GM12892 (cell line): ENCODE measurements around the gene MSH4.
"Not testable (repeated sequence)": the region's sequence is repeated elsewhere in the genome, so short reads cannot be mapped to it uniquely, and the experiment has no call there.

Experiments used
- DNase-seq: peaks from one replicate; pipeline ENCODE4 v3.0.0; 2011; ENCODE audit not compliant: insufficient read length
- FAIRE-seq: peaks from 2 replicates; lab custom pipeline; 2011; peaks lifted over from hg19 to GRCh38; lab: Jason Lieb, UNC
- POLR2A ChIP-seq: IDR thresholded peaks from 2 replicates; pipeline ENCODE4 v1.6.1; 2011; ENCODE audit warnings: low read depth, low read length, control low read depth
- POLR2AphosphoS5 ChIP-seq: IDR thresholded peaks from 2 replicates; pipeline ENCODE4 v1.6.1; 2011; ENCODE audit warnings: low read depth, low read length, control low read depth
- TAF1 ChIP-seq: IDR thresholded peaks from 2 replicates; pipeline ENCODE4 v1.6.1; 2011; ENCODE audit warnings: low read depth, mild to moderate bottlenecking, control low read depth, low read length, borderline replicate concordance

MSH4 gene

DNA sequence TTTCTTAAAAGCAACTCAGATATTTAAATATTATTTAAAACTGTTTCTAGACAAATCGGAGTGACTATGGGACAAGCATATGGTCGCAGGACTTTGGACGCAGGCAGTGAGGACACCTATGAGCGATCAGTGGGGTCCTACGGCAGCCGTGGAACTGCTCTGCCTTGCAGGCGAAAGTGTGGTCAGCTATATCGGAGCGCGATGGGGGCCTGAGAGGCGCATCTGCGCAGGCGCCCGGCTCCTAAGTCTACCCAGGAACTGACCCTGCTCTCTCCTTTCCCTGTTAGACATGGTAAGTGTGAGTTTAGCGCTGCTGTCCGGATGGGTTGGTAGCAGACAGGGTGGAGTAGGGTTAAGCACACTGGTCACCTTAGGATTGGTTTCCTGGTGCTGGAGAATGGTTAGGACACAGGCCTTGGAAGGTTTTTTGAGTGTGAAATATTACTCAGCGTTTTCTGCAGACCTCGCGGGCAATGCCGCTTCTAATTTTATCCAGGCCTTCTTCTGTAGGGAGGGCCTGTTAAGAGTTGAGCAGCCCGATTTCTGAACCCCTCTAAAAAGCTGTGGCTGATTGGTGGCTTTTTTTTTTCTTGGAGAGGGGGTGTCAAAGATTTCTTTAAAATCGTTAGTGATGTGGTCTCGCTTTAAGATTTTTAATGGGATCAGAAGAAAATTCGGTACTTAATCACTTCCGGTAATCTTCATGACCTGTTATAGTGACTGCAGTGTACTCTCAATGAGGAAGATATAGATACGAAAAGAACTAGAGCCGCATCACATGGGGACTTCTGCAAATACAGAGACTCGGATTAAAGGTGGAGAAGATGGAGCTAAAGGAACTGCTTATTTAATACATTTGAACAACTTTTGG, 10.5 kb upstream of the MSH4 start, which contains the start of gene RABGGTB:
RABGGTB (plus strand) TSS at position 274 of the 871 bp plus-strand sequence; CDS start at position 290, 16 bp downstream.
- peak; percentile 93 for FAIRE-seq

DNA sequence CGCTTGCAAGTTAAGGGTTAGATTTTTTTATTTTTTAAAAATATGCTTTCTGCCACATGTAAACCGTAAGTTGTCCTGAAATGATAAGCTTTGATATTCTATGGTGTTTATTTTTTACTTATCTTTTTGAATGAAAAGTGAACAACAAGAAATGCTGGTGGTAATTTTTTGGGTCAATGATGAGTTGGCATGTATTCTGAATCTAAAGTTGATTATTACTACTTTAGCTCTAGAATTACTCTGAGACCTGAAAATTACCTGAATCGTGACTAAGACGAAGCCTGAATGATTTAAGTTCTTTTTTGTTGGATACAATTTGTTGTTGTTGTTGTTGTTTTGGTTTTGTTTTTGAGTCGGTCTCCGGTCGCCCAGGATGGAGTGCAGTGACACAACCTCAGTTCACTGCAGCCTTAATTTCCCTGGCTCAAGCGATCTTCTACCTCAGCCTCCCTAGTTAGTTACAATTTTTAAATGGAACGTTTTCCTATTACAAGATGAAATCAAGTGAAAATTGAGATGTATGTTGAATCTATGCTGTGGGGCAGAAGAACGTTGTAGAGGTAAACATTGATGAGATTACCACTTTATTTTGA, 9.7 kb upstream of the MSH4 start:
- TF ChIP-seq TAF1 (no peak), POLR2A (no peak), POLR2AphosphoS5 (no peak)
- DNase-seq: no peak
- no peak for FAIRE-seq

More for the DNA sequence above, 10.5 kb upstream of the MSH4 start, which contains the start of gene RABGGTB:
- peak; percentile 67 for DNase-seq
- peak; percentile 100 for TF ChIP-seq POLR2AphosphoS5
- TF ChIP-seq TAF1: peak; percentile 94
- TF ChIP-seq POLR2A: peak; percentile 99

DNA sequence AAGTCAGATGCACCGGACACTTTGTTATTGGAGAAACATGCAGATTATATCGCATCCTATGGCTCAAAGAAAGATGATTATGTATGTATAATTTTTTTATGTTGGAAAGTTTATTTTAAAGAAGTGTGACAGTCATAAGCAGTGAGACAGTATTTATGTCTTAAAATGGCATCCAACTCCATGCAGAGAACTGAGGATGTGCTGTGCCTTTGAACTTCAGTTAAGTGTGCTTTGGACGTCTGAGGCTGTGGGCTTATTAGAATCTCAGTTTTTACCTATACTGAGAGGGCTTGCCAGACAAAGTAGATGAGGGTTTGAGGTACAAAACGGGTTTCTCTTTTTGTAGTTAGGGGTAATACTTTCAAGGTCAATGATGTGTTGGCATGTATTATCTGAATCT, 9.2 kb upstream of the MSH4 start:
- no peak for FAIRE-seq

DNA sequence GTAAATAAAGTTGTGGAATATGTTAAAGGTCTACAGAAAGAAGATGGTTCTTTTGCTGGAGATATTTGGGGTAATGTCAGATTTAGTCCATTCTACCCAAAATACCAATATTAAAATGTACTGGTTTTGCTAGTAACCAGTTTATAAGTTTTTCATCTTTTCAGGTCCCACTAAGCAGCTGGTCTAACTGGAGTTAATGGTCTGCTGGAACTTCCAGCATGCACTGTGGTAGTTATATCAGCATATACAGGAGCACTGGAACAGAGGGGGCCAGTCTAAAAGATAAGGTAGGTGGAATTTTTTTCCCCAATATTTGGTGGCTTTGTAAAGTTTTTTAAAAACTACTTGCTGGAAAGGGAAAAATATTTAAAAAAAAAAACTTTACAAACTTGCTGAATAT, 6.7 kb upstream of the MSH4 start:
- TF ChIP-seq TAF1: no peak
- TF ChIP-seq POLR2AphosphoS5: no peak
- no peak for TF ChIP-seq POLR2A
- no peak for DNase-seq
- FAIRE-seq: no peak

More for the DNA sequence above, 9.2 kb upstream of the MSH4 start:
- TF ChIP-seq POLR2AphosphoS5 (no peak), POLR2A (no peak), TAF1 (no peak)
- no peak for DNase-seq

DNA sequence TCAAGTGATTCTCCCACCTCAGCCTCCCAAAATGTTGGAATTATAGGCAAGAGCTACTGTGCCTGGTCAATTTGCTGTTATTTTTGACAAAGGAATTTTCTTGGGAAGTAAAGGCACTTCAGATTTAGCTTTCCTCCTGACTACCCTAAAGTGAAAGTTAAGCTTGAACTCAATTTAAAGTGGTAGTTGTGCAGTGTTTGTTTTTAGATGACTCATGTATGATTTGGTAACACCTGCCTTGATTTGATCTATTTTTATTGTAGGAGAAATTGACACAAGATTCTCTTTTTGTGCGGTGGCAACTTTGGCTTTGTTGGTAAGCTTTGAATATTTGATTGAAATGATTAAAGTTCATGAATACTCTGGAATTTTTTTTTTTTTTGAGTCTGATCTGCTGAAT, 5.7 kb upstream of the MSH4 start:
- TF ChIP-seq POLR2AphosphoS5 (no peak), POLR2A (no peak), TAF1 (no peak)
- DNase-seq (no peak), FAIRE-seq (no peak)

DNA sequence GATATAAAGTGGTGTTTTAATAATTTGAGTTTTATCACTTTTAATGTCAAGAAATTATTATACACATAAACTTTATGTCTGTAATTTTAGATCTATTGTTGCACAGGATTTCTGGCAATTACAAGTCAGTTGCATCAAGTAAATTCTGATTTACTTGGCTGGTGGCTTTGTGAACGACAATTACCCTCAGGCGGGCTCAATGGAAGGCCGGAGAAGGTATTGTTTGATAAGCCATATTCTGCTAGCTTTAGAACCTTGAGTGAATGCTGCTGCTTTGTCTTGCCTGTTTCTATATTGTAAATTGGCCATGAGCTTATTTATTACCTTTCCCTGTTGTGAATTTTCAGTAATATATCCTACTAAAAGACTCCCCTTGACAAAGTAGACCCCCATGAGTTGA, 4.6 kb upstream of the MSH4 start:
- TF ChIP-seq TAF1: no peak
- TF ChIP-seq POLR2A: no peak
- no peak for TF ChIP-seq POLR2AphosphoS5
- FAIRE-seq (no peak), DNase-seq (no peak)

DNA sequence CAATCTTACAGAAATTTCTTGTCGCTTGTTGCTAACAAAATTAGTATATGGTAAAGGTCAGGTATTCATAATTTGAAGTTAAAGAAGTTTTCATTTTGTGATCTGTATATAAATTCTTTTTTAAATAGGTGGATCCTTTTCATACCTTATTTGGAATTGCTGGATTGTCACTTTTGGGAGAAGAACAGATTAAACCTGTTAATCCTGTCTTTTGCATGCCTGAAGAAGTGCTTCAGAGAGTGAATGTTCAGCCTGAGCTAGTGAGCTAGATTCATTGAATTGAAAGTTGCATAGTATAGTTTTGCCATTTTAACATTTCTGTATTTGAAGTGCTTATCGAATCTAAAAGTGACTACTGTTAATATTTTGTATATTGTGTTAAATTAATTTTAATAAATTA, 2.3 kb upstream of the MSH4 start:
- DNase-seq (no peak), FAIRE-seq (no peak)
- TF ChIP-seq POLR2AphosphoS5 (no peak), POLR2A (no peak), TAF1 (no peak)

DNA sequence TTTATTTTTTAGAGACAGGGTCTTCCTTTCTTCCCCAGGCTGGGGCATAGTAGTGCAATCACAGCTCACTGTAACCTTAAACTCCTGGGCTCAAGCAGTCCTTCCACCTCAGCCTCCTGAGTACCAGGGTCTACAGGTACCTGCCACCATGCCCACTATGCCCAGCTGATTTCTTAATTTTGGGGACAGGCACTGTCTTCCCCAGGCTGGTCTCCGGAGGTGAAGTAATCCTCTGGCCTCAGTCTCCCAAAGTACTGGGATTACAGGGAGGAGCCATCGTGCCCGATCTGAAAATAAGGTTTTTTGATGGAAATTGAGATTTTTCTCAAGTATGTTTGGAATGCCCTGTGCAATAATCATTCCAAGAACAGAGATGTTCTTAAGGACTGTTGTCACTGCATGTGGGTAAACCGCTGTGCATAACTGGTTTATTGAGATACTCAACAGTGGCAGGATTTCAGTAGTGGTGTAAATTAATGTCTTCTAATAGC, 934 bp upstream of the MSH4 start:
- TF ChIP-seq POLR2A (no peak; the same call in 1 of the 2 replicates), POLR2AphosphoS5 (peak; percentile 82)
- FAIRE-seq (no peak), DNase-seq (no peak)

DNA sequence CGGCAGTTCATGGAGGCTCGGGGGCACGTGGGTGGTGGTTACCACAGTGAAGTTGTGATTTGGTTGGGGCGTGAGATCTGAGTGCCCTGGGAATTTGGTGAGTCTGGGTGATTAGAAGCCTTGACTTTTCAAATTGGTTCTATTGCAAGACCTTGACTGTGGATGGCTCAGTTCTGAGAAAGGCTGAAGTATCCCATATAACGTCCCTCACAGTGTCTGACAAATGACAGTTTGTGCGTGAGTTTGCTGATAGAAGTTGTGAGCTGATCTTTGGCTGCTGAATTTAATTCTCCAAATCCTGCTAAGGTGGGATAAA, 549 bp downstream of the MSH4 start:
- no peak for DNase-seq
- TF ChIP-seq POLR2AphosphoS5 (no peak; the same call in 1 of the 2 replicates), POLR2A (no peak), TAF1 (no peak)
- no peak for FAIRE-seq

DNA sequence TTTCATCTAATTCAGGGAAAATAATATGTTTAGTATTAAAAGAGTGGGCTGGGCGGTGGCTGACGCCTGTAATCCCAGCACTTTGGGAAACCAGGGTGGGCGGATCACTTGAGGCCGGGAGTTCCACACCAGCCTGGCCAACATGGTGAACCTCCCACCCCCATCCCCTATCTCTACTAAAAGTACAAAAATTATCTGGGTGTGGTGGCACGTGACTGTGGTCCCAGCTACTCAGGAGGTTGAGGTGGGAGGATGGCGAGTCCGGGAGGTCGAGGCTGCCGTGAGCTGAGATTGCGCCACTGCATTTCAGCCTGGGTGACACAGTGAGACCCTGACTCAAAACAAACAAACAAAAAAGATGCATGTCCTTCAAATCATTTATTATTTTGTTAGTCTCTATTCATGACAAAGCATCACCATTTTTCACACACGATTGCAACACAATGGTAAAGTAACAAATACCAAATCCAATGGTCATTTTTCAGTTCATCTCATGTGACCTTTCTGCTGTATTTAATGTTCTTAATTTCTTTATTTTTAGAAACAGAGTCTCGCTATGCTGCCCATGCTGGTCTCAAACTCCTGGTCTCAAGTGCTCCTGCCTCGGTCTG, 1.0 kb downstream of the MSH4 start:
- TF ChIP-seq POLR2AphosphoS5: no peak
- TF ChIP-seq POLR2A: no peak
- TF ChIP-seq TAF1: no peak
- no peak for FAIRE-seq
- DNase-seq: no peak

DNA sequence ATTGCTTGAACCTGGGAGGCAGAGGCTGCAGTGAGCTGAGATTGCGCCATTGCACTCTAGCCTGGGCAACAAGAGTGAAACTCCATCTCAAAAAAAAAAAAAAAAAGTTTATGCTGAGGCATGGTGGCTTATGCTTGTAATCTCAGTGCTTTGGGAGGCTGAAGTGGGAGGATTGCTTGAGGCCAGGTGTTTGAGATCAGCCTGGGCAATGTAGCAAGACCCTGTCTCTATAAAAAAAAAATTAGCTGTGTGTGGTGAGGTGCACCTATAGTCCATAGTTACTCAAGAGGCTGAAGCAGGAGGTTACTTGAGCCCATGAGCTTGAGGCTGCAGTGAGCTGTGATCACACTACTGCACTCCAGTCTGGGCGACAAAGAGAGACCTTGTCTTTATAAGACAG, 4.8 kb downstream of the MSH4 start:
- DNase-seq, FAIRE-seq: not testable (repeated sequence)

DNA sequence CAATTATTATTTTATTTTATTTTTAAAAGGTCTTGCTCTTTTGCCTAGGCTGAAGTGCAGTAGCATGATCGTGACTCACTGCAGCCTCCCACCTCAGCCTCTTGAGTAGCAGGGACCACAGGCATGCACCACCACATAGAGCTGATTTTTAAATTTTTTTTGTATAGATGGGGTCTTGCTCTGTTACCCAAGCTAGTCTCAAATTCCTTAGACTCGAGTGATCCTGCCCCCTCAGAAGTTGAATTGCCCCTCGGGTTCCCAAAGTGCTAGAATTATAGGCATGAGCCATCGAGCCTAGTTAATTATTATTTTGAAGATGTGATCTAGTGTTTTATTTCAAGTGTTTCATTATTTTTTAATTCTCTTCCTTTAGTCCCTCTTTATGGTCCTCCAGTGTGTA, 12.2 kb downstream of the MSH4 start:
- no peak for FAIRE-seq
- TF ChIP-seq POLR2AphosphoS5 (no peak), POLR2A (no peak), TAF1 (no peak)
- no peak for DNase-seq

DNA sequence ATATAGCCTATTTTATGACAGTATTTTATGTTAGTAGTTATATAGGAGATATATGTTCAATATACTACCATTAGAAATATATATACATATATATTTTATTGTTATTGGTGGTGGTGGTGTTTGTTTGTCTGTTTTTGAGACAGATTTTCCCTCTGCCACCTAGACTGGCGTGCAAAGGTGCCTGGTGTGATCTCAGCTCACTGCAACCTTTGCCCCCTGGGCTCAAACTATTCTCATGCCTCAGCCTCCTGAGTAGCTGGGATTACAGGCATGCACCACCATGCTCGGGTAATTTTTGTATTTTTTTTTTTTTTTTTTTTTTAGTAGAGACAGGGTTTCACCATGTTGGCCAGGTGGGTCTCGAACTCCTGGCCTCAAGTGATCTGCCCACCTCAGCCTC, 13.4 kb downstream of the MSH4 start:
- not testable (repeated sequence) for FAIRE-seq, DNase-seq
